ENCODE data around the gene LIX1.

LIX1 gene

DNA sequence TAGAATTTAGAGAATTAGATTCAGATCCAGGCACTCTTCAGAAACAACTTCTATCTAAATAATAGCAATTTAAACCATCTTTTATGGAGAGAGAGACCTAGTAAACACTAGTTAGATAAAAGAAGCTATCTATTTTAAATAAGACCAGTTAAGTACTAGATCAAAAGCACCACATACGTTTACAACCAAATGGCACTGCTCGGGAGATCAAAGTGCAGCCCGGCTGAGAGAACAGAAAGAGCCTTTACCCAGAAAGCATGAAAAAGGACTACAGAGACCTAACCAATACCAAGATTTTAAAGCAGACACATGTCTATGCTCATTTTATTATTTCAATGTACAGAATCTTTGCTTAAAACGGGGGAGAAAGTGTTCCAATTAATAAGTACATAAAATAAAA is 30.8 kb downstream of the LIX1 start:
- no peak overlapping the region for H3K14ac ChIP-seq (ENCODE audit: low read length)
- H3K23ac ChIP-seq (ENCODE audit: low read length), result no peak overlapping the region
- no peaks in the 10 kb centered on the region for H3K27me3 ChIP-seq (ENCODE audit: insufficient read depth, low read length)
- H3K79me1 ChIP-seq (ENCODE audit: low read length), result no peaks in the 10 kb centered on the region
- H2BK12ac ChIP-seq (ENCODE audit: low read length), result no peak overlapping the region
- H3K9ac ChIP-seq (ENCODE audit: low read length), result no peak overlapping the region
- no peak overlapping the region for H4K8ac ChIP-seq (ENCODE audit: low read depth, low read length)
- H3K27ac ChIP-seq (ENCODE audit: low read depth, low read length), result no peak overlapping the region
- no CpG with 5 or more reads among the region's 4 CpGs for WGBS (ENCODE audit: extremely low coverage, insufficient coverage, insufficient read length)
- H2BK120ac ChIP-seq (ENCODE audit: insufficient read depth, low read length, poor library complexity), result no peak overlapping the region
- no peaks in the 10 kb centered on the region for H3K79me2 ChIP-seq (ENCODE audit: control insufficient read depth, insufficient read depth, low read length, poor library complexity)
- no peak overlapping the region for H3K4me2 ChIP-seq (ENCODE audit: low read length)
- H4K91ac ChIP-seq (ENCODE audit: low read depth, low read length), result no peak overlapping the region
- H3K4ac ChIP-seq (ENCODE audit: low read depth, low read length), result no peak overlapping the region
- H3K36me3 ChIP-seq (ENCODE audit: control insufficient read depth in 1 of 2, insufficient read depth in 2 of 2, low read length in 2 of 2), result peaks cover 0 to 2% of the 10 kb centered on the region in 2 experiments
- peaks cover 0 to 3% of the 10 kb centered on the region in 2 experiments for H3K4me1 ChIP-seq (ENCODE audit: control insufficient read depth in 1 of 2, insufficient read depth in 2 of 2, low read length in 2 of 2)
- no peak overlapping the region for H3K18ac ChIP-seq (ENCODE audit: low read length)
- H2AK5ac ChIP-seq (ENCODE audit: low read length), result no peak overlapping the region
- H3K9me3 ChIP-seq (ENCODE audit: insufficient read depth, low read depth, low read length), result no peaks in the 10 kb centered on the region
- no peak overlapping the region for H2BK5ac ChIP-seq (ENCODE audit: low read depth, low read length, poor library complexity)
- H2AFZ ChIP-seq (ENCODE audit: insufficient read depth, low read length, poor library complexity), result no peak overlapping the region
- no peak overlapping the region for H4K12ac ChIP-seq (ENCODE audit: low read depth, low read length)
- DNase-seq, result no peak
- H3K4me3 ChIP-seq (ENCODE audit: low read depth, low read length), result no peak overlapping the region

DNA sequence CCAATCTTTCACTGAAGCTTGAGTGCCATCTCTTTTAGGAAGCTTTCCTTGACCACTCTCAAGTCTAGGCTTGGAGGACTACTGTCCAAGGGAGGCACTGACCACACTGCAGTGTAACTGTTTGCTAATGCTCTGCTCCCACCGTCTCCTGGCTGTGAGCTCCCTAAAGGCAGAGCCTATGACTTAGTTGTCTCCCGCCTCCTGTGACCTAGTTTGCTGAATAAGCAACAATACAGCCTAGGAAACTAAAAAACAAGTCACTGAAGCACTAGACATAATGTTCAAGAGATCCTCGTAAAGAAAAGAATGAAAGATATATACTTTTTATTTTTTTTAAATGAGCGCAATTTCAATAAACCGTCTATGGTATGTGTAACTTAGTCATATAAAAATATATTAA is 31.4 kb downstream of the LIX1 start:
- no peak overlapping the region for H3K14ac ChIP-seq (ENCODE audit: low read length)
- no peak overlapping the region for H3K23ac ChIP-seq (ENCODE audit: low read length)
- H4K12ac ChIP-seq (ENCODE audit: low read depth, low read length), result no peak overlapping the region
- H3K4me1 ChIP-seq (ENCODE audit: control insufficient read depth in 1 of 2, insufficient read depth in 2 of 2, low read length in 2 of 2), result peaks cover 3% of the 10 kb centered on the region in 2 experiments
- no peak overlapping the region for H2BK5ac ChIP-seq (ENCODE audit: low read depth, low read length, poor library complexity)
- peaks cover 0 to 2% of the 10 kb centered on the region in 2 experiments for H3K36me3 ChIP-seq (ENCODE audit: control insufficient read depth in 1 of 2, insufficient read depth in 2 of 2, low read length in 2 of 2)
- H2AFZ ChIP-seq (ENCODE audit: insufficient read depth, low read length, poor library complexity), result no peak overlapping the region
- H3K18ac ChIP-seq (ENCODE audit: low read length), result no peak overlapping the region
- H3K79me1 ChIP-seq (ENCODE audit: low read length), result peaks cover 2% of the 10 kb centered on the region
- no peak overlapping the region for H2BK12ac ChIP-seq (ENCODE audit: low read length)
- WGBS (ENCODE audit: extremely low coverage, insufficient coverage, insufficient read length), result no CpG with 5 or more reads among the region's 5 CpGs
- peak overlapping the region; percentile 40 for H4K91ac ChIP-seq (ENCODE audit: low read depth, low read length)
- no peaks in the 10 kb centered on the region for H3K9me3 ChIP-seq (ENCODE audit: insufficient read depth, low read depth, low read length)
- H3K9ac ChIP-seq (ENCODE audit: low read length), result no peak overlapping the region
- H3K27me3 ChIP-seq (ENCODE audit: insufficient read depth, low read length), result no peaks in the 10 kb centered on the region
- no peak overlapping the region for H3K4me2 ChIP-seq (ENCODE audit: low read length)
- H3K4ac ChIP-seq (ENCODE audit: low read depth, low read length), result no peak overlapping the region
- no peak overlapping the region for H3K27ac ChIP-seq (ENCODE audit: low read depth, low read length)
- DNase-seq, result no peak
- no peak overlapping the region for H2BK120ac ChIP-seq (ENCODE audit: insufficient read depth, low read length, poor library complexity)
- H2AK5ac ChIP-seq (ENCODE audit: low read length), result no peak overlapping the region
- peaks cover 2% of the 10 kb centered on the region for H3K79me2 ChIP-seq (ENCODE audit: control insufficient read depth, insufficient read depth, low read length, poor library complexity)
- H4K8ac ChIP-seq (ENCODE audit: low read depth, low read length), result no peak overlapping the region
- no peak overlapping the region for H3K4me3 ChIP-seq (ENCODE audit: low read depth, low read length)

DNA sequence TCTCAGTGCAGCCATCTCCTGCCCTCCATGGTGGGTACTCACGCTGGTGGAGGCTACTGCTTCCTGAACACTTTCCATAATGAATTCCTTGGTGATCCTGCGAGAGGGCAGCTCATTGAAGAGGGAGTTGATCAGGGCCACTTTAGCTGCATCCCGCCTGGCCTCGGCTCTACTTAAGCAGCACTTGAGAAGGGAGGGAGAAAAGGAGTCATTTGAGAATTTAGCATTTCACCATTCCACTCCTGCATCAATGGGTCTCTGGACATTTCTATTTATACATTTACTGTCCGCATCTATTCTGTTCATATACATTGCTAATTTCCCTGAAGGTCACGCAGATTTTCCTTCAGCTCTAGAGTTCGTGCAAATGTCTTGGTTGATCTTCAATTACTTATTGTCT is 35.1 kb downstream of the LIX1 start:
- H2AK5ac ChIP-seq (ENCODE audit: low read length), result peak overlapping the region; percentile 16
- H2BK5ac ChIP-seq (ENCODE audit: low read depth, low read length, poor library complexity), result no peak overlapping the region
- H3K14ac ChIP-seq (ENCODE audit: low read length), result no peak overlapping the region
- peaks cover 2% of the 10 kb centered on the region for H3K79me1 ChIP-seq (ENCODE audit: low read length)
- no peak overlapping the region for H3K23ac ChIP-seq (ENCODE audit: low read length)
- H2AFZ ChIP-seq (ENCODE audit: insufficient read depth, low read length, poor library complexity), result no peak overlapping the region
- H3K4me1 ChIP-seq (ENCODE audit: control insufficient read depth in 1 of 2, insufficient read depth in 2 of 2, low read length in 2 of 2), result peaks cover 2 to 5% of the 10 kb centered on the region in 2 experiments
- no peak overlapping the region for H2BK120ac ChIP-seq (ENCODE audit: insufficient read depth, low read length, poor library complexity)
- H3K9me3 ChIP-seq (ENCODE audit: insufficient read depth, low read depth, low read length), result no peaks in the 10 kb centered on the region
- no peak overlapping the region for H3K4ac ChIP-seq (ENCODE audit: low read depth, low read length)
- no peak overlapping the region for H3K27ac ChIP-seq (ENCODE audit: low read depth, low read length)
- peak overlapping the region; percentile 36 for H4K12ac ChIP-seq (ENCODE audit: low read depth, low read length)
- H3K9ac ChIP-seq (ENCODE audit: low read length), result no peak overlapping the region
- peaks cover 0 to 2% of the 10 kb centered on the region in 2 experiments for H3K36me3 ChIP-seq (ENCODE audit: control insufficient read depth in 1 of 2, insufficient read depth in 2 of 2, low read length in 2 of 2)
- H2BK12ac ChIP-seq (ENCODE audit: low read length), result peak overlapping the region; percentile 72
- no CpG with 5 or more reads among the region's 7 CpGs for WGBS (ENCODE audit: extremely low coverage, insufficient coverage, insufficient read length)
- H3K4me3 ChIP-seq (ENCODE audit: low read depth, low read length), result no peak overlapping the region
- peaks cover 2% of the 10 kb centered on the region for H3K79me2 ChIP-seq (ENCODE audit: control insufficient read depth, insufficient read depth, low read length, poor library complexity)
- no peak overlapping the region for H3K4me2 ChIP-seq (ENCODE audit: low read length)
- H4K91ac ChIP-seq (ENCODE audit: low read depth, low read length), result peak overlapping the region; percentile 32
- H4K8ac ChIP-seq (ENCODE audit: low read depth, low read length), result peak overlapping the region; percentile 33
- DNase-seq, result no peak
- H3K18ac ChIP-seq (ENCODE audit: low read length), result peak overlapping the region; percentile 47
- H3K27me3 ChIP-seq (ENCODE audit: insufficient read depth, low read length), result no peaks in the 10 kb centered on the region

DNA sequence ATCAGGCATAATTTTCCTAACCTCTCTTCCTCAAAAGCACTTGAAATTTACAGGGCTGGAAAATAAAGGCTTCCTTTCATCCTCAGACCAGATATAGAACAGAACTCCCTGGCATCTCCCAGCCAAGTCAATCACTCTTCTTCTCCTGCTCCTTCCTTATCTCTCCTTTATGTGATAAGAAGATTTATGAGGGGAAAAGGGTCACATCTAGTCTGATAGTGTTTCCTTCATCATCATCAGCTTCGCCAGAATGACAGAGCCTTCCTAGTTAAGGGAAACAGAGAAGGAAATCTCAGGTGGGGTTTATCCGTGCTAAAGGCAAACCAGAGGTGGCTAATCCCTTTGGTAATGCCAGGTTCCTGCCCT is 36.2 kb downstream of the LIX1 start:
- Histone ChIP-seq H2BK120ac (ENCODE audit: insufficient read depth, low read length, poor library complexity) (no peak overlapping the region), H3K9ac (ENCODE audit: low read length) (no peak overlapping the region), H3K4me3 (ENCODE audit: low read depth, low read length) (no peak overlapping the region), H3K79me2 (ENCODE audit: control insufficient read depth, insufficient read depth, low read length, poor library complexity) (peaks cover 2% of the 10 kb centered on the region), H3K18ac (ENCODE audit: low read length) (no peak overlapping the region), H3K23ac (ENCODE audit: low read length) (no peak overlapping the region), H3K27ac (ENCODE audit: low read depth, low read length) (no peak overlapping the region), H3K27me3 (ENCODE audit: insufficient read depth, low read length) (no peaks in the 10 kb centered on the region), H2AFZ (ENCODE audit: insufficient read depth, low read length, poor library complexity) (no peak overlapping the region), H3K79me1 (ENCODE audit: low read length) (peaks cover 5% of the 10 kb centered on the region), H4K8ac (ENCODE audit: low read depth, low read length) (no peak overlapping the region), H3K4ac (ENCODE audit: low read depth, low read length) (no peak overlapping the region), H3K36me3 (ENCODE audit: control insufficient read depth in 1 of 2, insufficient read depth in 2 of 2, low read length in 2 of 2) (peaks cover 0 to 2% of the 10 kb centered on the region in 2 experiments), H3K4me2 (ENCODE audit: low read length) (no peak overlapping the region), H3K14ac (ENCODE audit: low read length) (peak overlapping the region; percentile 36), H3K4me1 (ENCODE audit: control insufficient read depth in 1 of 2, insufficient read depth in 2 of 2, low read length in 2 of 2) (peaks cover 2 to 5% of the 10 kb centered on the region in 2 experiments), H2BK5ac (ENCODE audit: low read depth, low read length, poor library complexity) (no peak overlapping the region), H4K91ac (ENCODE audit: low read depth, low read length) (no peak overlapping the region), H3K9me3 (ENCODE audit: insufficient read depth, low read depth, low read length) (no peaks in the 10 kb centered on the region), H2AK5ac (ENCODE audit: low read length) (no peak overlapping the region), H2BK12ac (ENCODE audit: low read length) (peak overlapping the region; percentile 87), H4K12ac (ENCODE audit: low read depth, low read length) (no peak overlapping the region)
- no CpG with 5 or more reads among the region's 2 CpGs for WGBS (ENCODE audit: extremely low coverage, insufficient coverage, insufficient read length)
- no peak for DNase-seq

Measured in trophoblast cell (in vitro differentiated cells and primary cell).